Stomach (tissue), 9 donors: ENCODE measurements around the gene TRIM24. TPM values are rescaled to one million over a fixed set of nuclear protein-coding genes. Genes with fewer than 3 reads are reported as not detected.

Source experiments
- DNase-seq, 2 donors: peaks; one replicate each; pipeline versions ENCODE4 v3.0.0 to v3.0.0-alpha.2; 2013 to 2019
- H3K27ac ChIP-seq, 5 donors: fragments of 200-600 bp in 4 of 5; sonication (generic) in 4 of 5; one replicate each; pipeline ENCODE4 v1.5.1; 2013 to 2019; ENCODE audit warnings: mild to moderate bottlenecking in 1 of 5, moderate library complexity in 1 of 5
- H3K27me3 ChIP-seq, 3 donors: fragments of 200-600 bp; sonication (generic); one replicate each; pipeline ENCODE4 v1.5.1; 2017 to 2019; ENCODE audit warnings: mixed run types in 1 of 3
- H3K36me3 ChIP-seq, 4 donors: fragments of 200-600 bp; sonication (generic); 1 replicate in 3 of 4; 2 replicates in 1 of 4; pipeline ENCODE4 v1.5.1; 2016 to 2019
- H3K4me1 ChIP-seq, 4 donors: fragments of 200-600 bp; sonication (generic); one replicate each; pipeline ENCODE4 v1.5.1; 2016 to 2019
- H3K4me3 ChIP-seq, 4 donors: fragments of 200-600 bp; sonication (generic) in 3 of 4; one replicate each; pipeline ENCODE4 v1.5.1; 2016 to 2019; ENCODE audit warnings: mild to moderate bottlenecking in 1 of 4
- H3K9me3 ChIP-seq, 4 donors: fragments of 200-600 bp; sonication (generic); one replicate each; pipeline ENCODE4 v1.5.1; 2016 to 2019
- CTCF ChIP-seq, 7 experiments: fragments of 450-650 bp in 4 of 7; fragments of 200-600 bp in 3 of 7; sonication (generic) in 3 of 7; IDR thresholded peaks; one replicate each; pipeline ENCODE4 v1.5.1; 2016 to 2019; ENCODE audit warnings: antibody characterized with exemption in 7 of 7, control low read depth in 2 of 7, mild to moderate bottlenecking in 1 of 7
- EP300 ChIP-seq: sonication (generic); formaldehyde crosslinking; IDR thresholded peaks from one replicate; pipeline ENCODE4 v1.6.1; 2017; ENCODE audit warnings: antibody characterized with exemption
- POLR2A ChIP-seq, 4 donors: fragments of 450-650 bp; IDR thresholded peaks; one replicate each; pipeline ENCODE4 v1.6.1; 2016; ENCODE audit warnings: antibody characterized with exemption in 4 of 4, control low read depth in 2 of 4, mild to moderate bottlenecking in 1 of 4, moderate library complexity in 1 of 4
- POLR2AphosphoS5 ChIP-seq, 3 donors: sonication (generic); formaldehyde crosslinking; IDR thresholded peaks; one replicate each; pipeline ENCODE4 v1.6.1; 2016; ENCODE audit warnings: antibody characterized with exemption in 3 of 3
- WGBS, 5 donors: extraction: QIAGEN DNeasy Blood & Tissue Kit in 3 of 5; methylation state at CpG; one replicate each; pipeline versions ENCODE4 v1.1.5 to v1.1.7; 2013 to 2018; 5-methylcytosine and 5-hydroxymethylcytosine counted together
- intact Hi-C: fragments of 100-400 bp; cut with DNase I; formaldehyde crosslinking; loops from one replicate; pipeline ENCODE4 v1.15.1; 2023; ENCODE audit warnings: low total_unique reads
- polyA plus RNA-seq, 3 donors: library from polyadenylated mRNA; stranded (reverse); fragments of 200-250 nt; gene quantifications; one replicate each; pipeline ENCODE4 v1.2.3, GENCODE V29; 2013
- total RNA-seq, 5 donors: library from RNA; depleted of rRNA; stranded (reverse); fragments of >200 nt; gene quantifications; one replicate each; pipeline versions ENCODE4 v1.1.0 to v1.2.3, GENCODE V29; 2014 to 2016
- donor health status: healthy with polysubstance abuse.
- donor health status: Bipolar disorder and iron deficiency.
- donor health status: healthy.

TRIM24 gene
- total and polyA plus RNA-seq, 8 donors: 5.5 to 32.0 (median 11.9) TPM

- Histone ChIP-seq H3K4me3 (no peak overlapping the region), H3K36me3 (peaks cover 8 to 15% (median 13%) of the 10 kb centered on the region in 4 donors), H3K9me3 (no peaks in the 10 kb centered on the region), H3K27me3 (no peaks in the 10 kb centered on the region), H3K27ac (no peak overlapping the region), H3K4me1 (peaks cover 0 to 23% (median 10%) of the 10 kb centered on the region in 4 donors)
- no peak for DNase-seq
- intact Hi-C loops: no loop called here
- WGBS, 5 donors: 67 to 95% (median 78%) methylated on average over 1 of the region's 1 CpG
- TF ChIP-seq CTCF (IDR thresholded peaks at IDR 0.05) (no peak), POLR2A (IDR thresholded peaks at IDR 0.05) (no peak)
These were observed 40.8 kb downstream of the TRIM24 start for GRCh38 chr7:138500892-138501291.

GRCh38 chr7:138502023-138502767 is 42.1 kb downstream of the TRIM24 start:
- H3K27ac ChIP-seq: no peak overlapping the region
- intact Hi-C loops: no loop called here
- H3K9me3 ChIP-seq: no peaks in the 10 kb centered on the region
- TF ChIP-seq EP300: no peak
- TF ChIP-seq CTCF (IDR thresholded peaks at IDR 0.05): no peak
- TF ChIP-seq POLR2A (IDR thresholded peaks at IDR 0.05): no peak
- TF ChIP-seq POLR2AphosphoS5 (IDR thresholded peaks at IDR 0.05): no peak
- WGBS, 5 donors: 71 to 77% (median 75%) methylated on average over 4 of the region's 4 CpGs
- DNase-seq: no peak
- H3K4me1 ChIP-seq: peaks cover 0 to 23% (median 10%) of the 10 kb centered on the region in 4 donors
- peaks cover 8 to 15% (median 14%) of the 10 kb centered on the region in 4 donors for H3K36me3 ChIP-seq
- H3K27me3 ChIP-seq: no peaks in the 10 kb centered on the region
- H3K4me3 ChIP-seq: no peak overlapping the region

GRCh38 chr7:138505361-138505873 is 45.4 kb downstream of the TRIM24 start:
- H3K9me3 ChIP-seq: no peaks in the 10 kb centered on the region
- TF ChIP-seq POLR2AphosphoS5 (IDR thresholded peaks at IDR 0.05) (no peak), CTCF (IDR thresholded peaks at IDR 0.05) (no peak), POLR2A (IDR thresholded peaks at IDR 0.05) (no peak), EP300 (no peak)
- H3K27ac ChIP-seq: no peak overlapping the region
- intact Hi-C loops: no loop called here
- WGBS, 5 donors: 91 to 97% (median 93%) methylated on average over 2 of the region's 2 CpGs
- H3K36me3 ChIP-seq: peaks cover 8 to 21% (median 16%) of the 10 kb centered on the region in 4 donors
- no peaks in the 10 kb centered on the region for H3K27me3 ChIP-seq
- no peak overlapping the region for H3K4me3 ChIP-seq
- DNase-seq: no peak
- H3K4me1 ChIP-seq: peaks cover 0 to 22% (median 7%) of the 10 kb centered on the region in 4 donors

- no peak for TF ChIP-seq CTCF (IDR thresholded peaks at IDR 0.05)
- no peak for TF ChIP-seq POLR2AphosphoS5 (IDR thresholded peaks at IDR 0.05)
- TF ChIP-seq EP300: no peak
- no peak for TF ChIP-seq POLR2A (IDR thresholded peaks at IDR 0.05)
- Histone ChIP-seq H3K36me3 (peaks cover 8 to 32% (median 24%) of the 10 kb centered on the region in 4 donors), H3K9me3 (no peaks in the 10 kb centered on the region), H3K27ac (no peak overlapping the region), H3K27me3 (no peaks in the 10 kb centered on the region), H3K4me3 (no peak overlapping the region), H3K4me1 (peaks cover 0 to 14% (median 1%) of the 10 kb centered on the region in 4 donors)
- WGBS, 5 donors: 0 to 46% (median 0%) methylated on average over 1 of the region's 1 CpG
- no peak for DNase-seq
- intact Hi-C loops: no loop called here
These were observed 46.7 kb downstream of the TRIM24 start for GRCh38 chr7:138506764-138507163.
